Liver (tissue), 9 donors: ENCODE results near the gene TACR1. TPM values are rescaled to one million over a fixed set of nuclear protein-coding genes. Genes with fewer than 3 reads are reported as not detected.

Experiments used
- DNase-seq: peaks from one replicate; pipeline ENCODE4 v3.0.0-alpha.2; 2017; ENCODE audit warnings: low spot score
- H3K27ac ChIP-seq, 2 donors: one replicate each; pipeline ENCODE4 v1.7.0; 2013; ENCODE audit warnings: inconsistent platforms in 2 of 2, low read length in 2 of 2, control low read depth in 1 of 2, low read depth in 1 of 2, mild to moderate bottlenecking in 1 of 2
- H3K27me3 ChIP-seq, 4 donors: one replicate each; pipeline versions ENCODE4 v1.6.1 to v1.7.0; 2013; ENCODE audit warnings: low read length in 3 of 4, inconsistent platforms in 1 of 4, mild to moderate bottlenecking in 1 of 4, moderate library complexity in 1 of 4; ENCODE audit not compliant: control insufficient read depth in 4 of 4, insufficient read depth in 4 of 4
- H3K36me3 ChIP-seq, 4 donors: one replicate each; pipeline versions ENCODE4 v1.6.1 to v1.7.0; 2013; ENCODE audit warnings: low read length in 3 of 4, mild to moderate bottlenecking in 3 of 4, low read depth in 1 of 4, moderate library complexity in 1 of 4; ENCODE audit not compliant: control insufficient read depth in 4 of 4, insufficient read depth in 3 of 4
- H3K4me1 ChIP-seq, 4 donors: one replicate each; pipeline versions ENCODE4 v1.6.1 to v1.7.0; 2013; ENCODE audit warnings: low read length in 3 of 4, mild to moderate bottlenecking in 3 of 4, moderate library complexity in 1 of 4; ENCODE audit not compliant: control insufficient read depth in 4 of 4, insufficient read depth in 4 of 4
- H3K4me3 ChIP-seq, 3 donors: one replicate each; pipeline versions ENCODE4 v1.6.1 to v1.7.0; 2013; ENCODE audit warnings: low read length in 3 of 3, control low read depth in 1 of 3, low read depth in 1 of 3, mild to moderate bottlenecking in 1 of 3
- H3K9ac ChIP-seq, 2 donors: one replicate each; pipeline ENCODE4 v1.7.0; 2013; ENCODE audit warnings: low read length in 2 of 2, mild to moderate bottlenecking in 2 of 2, moderate library complexity in 2 of 2, control low read depth in 1 of 2, low read depth in 1 of 2
- H3K9me3 ChIP-seq, 4 donors: one replicate each; pipeline versions ENCODE4 v1.6.1 to v1.7.0; 2013; ENCODE audit warnings: low read length in 3 of 4; ENCODE audit not compliant: control insufficient read depth in 4 of 4
- EGR1 ChIP-seq, 2 donors: IDR thresholded peaks; 2 replicates each; pipeline ENCODE4 v1.6.1; 2016 to 2018; ENCODE audit warnings: antibody characterized with exemption in 2 of 2, low read depth in 2 of 2
- FOXA1 ChIP-seq: IDR thresholded peaks from 2 replicates; pipeline ENCODE4 v1.6.1; 2016; ENCODE audit warnings: antibody characterized with exemption
- FOXA2 ChIP-seq: IDR thresholded peaks from 2 replicates; pipeline ENCODE4 v1.6.1; 2016; ENCODE audit warnings: antibody characterized with exemption
- HNF4G ChIP-seq: IDR thresholded peaks from 2 replicates; pipeline ENCODE4 v1.6.1; 2016; ENCODE audit warnings: antibody characterized with exemption
- JUND ChIP-seq, 2 donors: IDR thresholded peaks; 2 replicates each; pipeline ENCODE4 v1.6.1; 2016; ENCODE audit warnings: antibody characterized with exemption in 2 of 2
- MAX ChIP-seq: IDR thresholded peaks from 2 replicates; pipeline ENCODE4 v1.6.1; 2016; ENCODE audit warnings: antibody characterized with exemption
- NR2F2 ChIP-seq: IDR thresholded peaks from 2 replicates; pipeline ENCODE4 v1.6.1; 2016; ENCODE audit warnings: antibody characterized with exemption
- RAD21 ChIP-seq, 2 donors: IDR thresholded peaks; 2 replicates each; pipeline ENCODE4 v1.6.1; 2016; ENCODE audit warnings: antibody characterized with exemption in 2 of 2, mild to moderate bottlenecking in 2 of 2
- SP1 ChIP-seq: IDR thresholded peaks from 2 replicates; pipeline ENCODE4 v1.6.1; 2018; ENCODE audit warnings: antibody characterized with exemption, mild to moderate bottlenecking
- TAF1 ChIP-seq: conservative IDR thresholded peaks from 2 replicates; pipeline ENCODE4 v1.6.1; 2016; ENCODE audit warnings: antibody characterized with exemption, mild to moderate bottlenecking
- WGBS: extraction: QIAGEN DNeasy Blood & Tissue Kit; methylation state at CpG from one replicate; pipeline ENCODE4 v1.1.7; 2013; 5-methylcytosine and 5-hydroxymethylcytosine counted together
- polyA plus RNA-seq, 2 donors: library from polyadenylated mRNA; stranded (reverse) in 1 of 2; unstranded in 1 of 2; fragments of 200-250 nt in 1 of 2; fragments of >200 nt in 1 of 2; fragmentation: Nextera tagmentation in 1 of 2; extraction: Ambion mirVana in 1 of 2; gene quantifications; one replicate each; pipeline versions ENCODE4 v1.2.1 to v1.2.3, GENCODE V29; 2013 to 2015
- total RNA-seq, 2 donors: library from RNA; depleted of rRNA; stranded (reverse); fragments of >200 nt; gene quantifications; one replicate each; pipeline ENCODE4 v1.2.3, GENCODE V29; 2014
- TF ChIP-seq, protein P1 (sequence below): IDR thresholded peaks from 2 replicates; pipeline ENCODE4 v1.6.1; 2016; ENCODE audit warnings: antibody characterized with exemption
- TF ChIP-seq, protein P2 (sequence below): IDR thresholded peaks from 2 replicates; pipeline ENCODE4 v1.6.1; 2016; ENCODE audit warnings: antibody characterized with exemption, mild to moderate bottlenecking
- TF ChIP-seq, protein P3 (sequence below): IDR thresholded peaks from 2 replicates; pipeline ENCODE4 v1.6.1; 2016; ENCODE audit warnings: antibody characterized with exemption
- TF ChIP-seq, protein P4 (sequence below): fragments of 150-350 bp; IDR thresholded peaks from 2 replicates; pipeline ENCODE4 v1.5.1; 2017; ENCODE audit warnings: improper control_type of control experiment, low read depth, low read length; ENCODE audit not compliant: missing input control
- donor health status: healthy.
- donor health status: healthy.
- donor health status: healthy.
- donor health status: healthy.
- donor health status: healthy.

TACR1 gene
- total and polyA plus RNA-seq, 4 donors, result 0.02 to 0.84 (median 0.14) TPM; not detected in 1

- TF ChIP-seq HNF4G (no peak), JUND (IDR thresholded peaks at IDR 0.05) (no peak), FOXA1 (no peak), MAX (no peak), TAF1 (no peak), NR2F2 (no peak), SP1 (no peak), RAD21 (IDR thresholded peaks at IDR 0.05) (no peak), FOXA2 (no peak)
- TF ChIP-seq, protein P1, sequence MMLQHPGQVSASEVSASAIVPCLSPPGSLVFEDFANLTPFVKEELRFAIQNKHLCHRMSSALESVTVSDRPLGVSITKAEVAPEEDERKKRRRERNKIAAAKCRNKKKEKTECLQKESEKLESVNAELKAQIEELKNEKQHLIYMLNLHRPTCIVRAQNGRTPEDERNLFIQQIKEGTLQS, result no peak
- TF ChIP-seq, protein P2, sequence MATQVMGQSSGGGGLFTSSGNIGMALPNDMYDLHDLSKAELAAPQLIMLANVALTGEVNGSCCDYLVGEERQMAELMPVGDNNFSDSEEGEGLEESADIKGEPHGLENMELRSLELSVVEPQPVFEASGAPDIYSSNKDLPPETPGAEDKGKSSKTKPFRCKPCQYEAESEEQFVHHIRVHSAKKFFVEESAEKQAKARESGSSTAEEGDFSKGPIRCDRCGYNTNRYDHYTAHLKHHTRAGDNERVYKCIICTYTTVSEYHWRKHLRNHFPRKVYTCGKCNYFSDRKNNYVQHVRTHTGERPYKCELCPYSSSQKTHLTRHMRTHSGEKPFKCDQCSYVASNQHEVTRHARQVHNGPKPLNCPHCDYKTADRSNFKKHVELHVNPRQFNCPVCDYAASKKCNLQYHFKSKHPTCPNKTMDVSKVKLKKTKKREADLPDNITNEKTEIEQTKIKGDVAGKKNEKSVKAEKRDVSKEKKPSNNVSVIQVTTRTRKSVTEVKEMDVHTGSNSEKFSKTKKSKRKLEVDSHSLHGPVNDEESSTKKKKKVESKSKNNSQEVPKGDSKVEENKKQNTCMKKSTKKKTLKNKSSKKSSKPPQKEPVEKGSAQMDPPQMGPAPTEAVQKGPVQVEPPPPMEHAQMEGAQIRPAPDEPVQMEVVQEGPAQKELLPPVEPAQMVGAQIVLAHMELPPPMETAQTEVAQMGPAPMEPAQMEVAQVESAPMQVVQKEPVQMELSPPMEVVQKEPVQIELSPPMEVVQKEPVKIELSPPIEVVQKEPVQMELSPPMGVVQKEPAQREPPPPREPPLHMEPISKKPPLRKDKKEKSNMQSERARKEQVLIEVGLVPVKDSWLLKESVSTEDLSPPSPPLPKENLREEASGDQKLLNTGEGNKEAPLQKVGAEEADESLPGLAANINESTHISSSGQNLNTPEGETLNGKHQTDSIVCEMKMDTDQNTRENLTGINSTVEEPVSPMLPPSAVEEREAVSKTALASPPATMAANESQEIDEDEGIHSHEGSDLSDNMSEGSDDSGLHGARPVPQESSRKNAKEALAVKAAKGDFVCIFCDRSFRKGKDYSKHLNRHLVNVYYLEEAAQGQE, result no peak
- TF ChIP-seq, protein P3, sequence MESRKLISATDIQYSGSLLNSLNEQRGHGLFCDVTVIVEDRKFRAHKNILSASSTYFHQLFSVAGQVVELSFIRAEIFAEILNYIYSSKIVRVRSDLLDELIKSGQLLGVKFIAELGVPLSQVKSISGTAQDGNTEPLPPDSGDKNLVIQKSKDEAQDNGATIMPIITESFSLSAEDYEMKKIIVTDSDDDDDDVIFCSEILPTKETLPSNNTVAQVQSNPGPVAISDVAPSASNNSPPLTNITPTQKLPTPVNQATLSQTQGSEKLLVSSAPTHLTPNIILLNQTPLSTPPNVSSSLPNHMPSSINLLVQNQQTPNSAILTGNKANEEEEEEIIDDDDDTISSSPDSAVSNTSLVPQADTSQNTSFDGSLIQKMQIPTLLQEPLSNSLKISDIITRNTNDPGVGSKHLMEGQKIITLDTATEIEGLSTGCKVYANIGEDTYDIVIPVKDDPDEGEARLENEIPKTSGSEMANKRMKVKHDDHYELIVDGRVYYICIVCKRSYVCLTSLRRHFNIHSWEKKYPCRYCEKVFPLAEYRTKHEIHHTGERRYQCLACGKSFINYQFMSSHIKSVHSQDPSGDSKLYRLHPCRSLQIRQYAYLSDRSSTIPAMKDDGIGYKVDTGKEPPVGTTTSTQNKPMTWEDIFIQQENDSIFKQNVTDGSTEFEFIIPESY, result no peak
- TF ChIP-seq, protein P4, sequence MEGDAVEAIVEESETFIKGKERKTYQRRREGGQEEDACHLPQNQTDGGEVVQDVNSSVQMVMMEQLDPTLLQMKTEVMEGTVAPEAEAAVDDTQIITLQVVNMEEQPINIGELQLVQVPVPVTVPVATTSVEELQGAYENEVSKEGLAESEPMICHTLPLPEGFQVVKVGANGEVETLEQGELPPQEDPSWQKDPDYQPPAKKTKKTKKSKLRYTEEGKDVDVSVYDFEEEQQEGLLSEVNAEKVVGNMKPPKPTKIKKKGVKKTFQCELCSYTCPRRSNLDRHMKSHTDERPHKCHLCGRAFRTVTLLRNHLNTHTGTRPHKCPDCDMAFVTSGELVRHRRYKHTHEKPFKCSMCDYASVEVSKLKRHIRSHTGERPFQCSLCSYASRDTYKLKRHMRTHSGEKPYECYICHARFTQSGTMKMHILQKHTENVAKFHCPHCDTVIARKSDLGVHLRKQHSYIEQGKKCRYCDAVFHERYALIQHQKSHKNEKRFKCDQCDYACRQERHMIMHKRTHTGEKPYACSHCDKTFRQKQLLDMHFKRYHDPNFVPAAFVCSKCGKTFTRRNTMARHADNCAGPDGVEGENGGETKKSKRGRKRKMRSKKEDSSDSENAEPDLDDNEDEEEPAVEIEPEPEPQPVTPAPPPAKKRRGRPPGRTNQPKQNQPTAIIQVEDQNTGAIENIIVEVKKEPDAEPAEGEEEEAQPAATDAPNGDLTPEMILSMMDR, result no peak
- Histone ChIP-seq H3K36me3 (peaks cover 0 to 1% (median 0%) of the 10 kb centered on the region in 4 donors), H3K27ac (no peak overlapping the region), H3K4me1 (no peaks in the 10 kb centered on the region), H3K4me3 (no peak overlapping the region), H3K9me3 (no peaks in the 10 kb centered on the region), H3K9ac (no peak overlapping the region), H3K27me3 (no peaks in the 10 kb centered on the region)
- WGBS, result 84% methylated on average over 4 of the region's 4 CpGs
- no peak for DNase-seq
Measured at GRCh38 chr2:75047992-75048625, 151.2 kb downstream of the TACR1 start.

DNA sequence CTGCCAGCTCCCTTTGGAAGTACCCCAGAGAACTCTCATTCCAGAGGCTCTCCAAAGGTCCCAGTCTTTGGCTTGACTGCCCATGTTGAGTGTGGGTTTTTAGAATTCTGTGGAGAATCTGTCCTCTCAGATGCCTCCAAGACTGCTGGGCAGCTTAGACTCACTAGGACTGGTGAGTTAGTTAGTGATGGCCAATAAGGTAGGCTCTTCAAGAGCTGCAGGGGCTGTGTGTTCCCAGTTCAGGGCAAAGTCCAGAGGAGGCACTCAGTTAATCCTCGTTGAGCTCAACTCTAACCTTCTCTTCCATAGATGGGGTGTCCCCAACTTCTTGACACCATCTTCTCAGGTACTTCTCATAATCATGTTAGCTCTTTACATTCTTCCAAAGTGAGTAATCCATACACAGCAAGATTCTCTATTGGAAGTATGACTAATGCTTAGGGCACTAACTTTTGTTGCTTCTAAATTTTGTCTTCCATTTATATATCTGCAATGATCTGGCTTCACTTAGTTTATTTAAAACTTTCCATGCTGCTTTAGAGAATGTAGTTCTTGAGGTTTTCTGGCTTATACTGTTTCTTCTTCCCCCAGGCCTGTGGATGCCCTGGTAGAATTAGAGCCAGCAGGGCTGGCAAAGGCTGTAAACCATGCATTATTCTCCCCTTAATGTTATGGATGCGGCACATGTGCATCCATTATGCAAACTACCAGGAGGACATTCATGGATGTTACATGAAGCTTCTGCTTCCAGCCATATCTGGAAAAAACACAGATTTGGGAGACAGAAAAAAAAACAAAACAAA, 151.9 kb downstream of the TACR1 start:
- WGBS, result 81% methylated on average over 2 of the region's 2 CpGs
- H3K27ac ChIP-seq, result no peak overlapping the region

More for the DNA sequence above, 151.9 kb downstream of the TACR1 start:
- Histone ChIP-seq H3K9ac (no peak overlapping the region), H3K4me3 (no peak overlapping the region), H3K36me3 (peaks cover 0 to 1% (median 0%) of the 10 kb centered on the region in 4 donors), H3K4me1 (no peaks in the 10 kb centered on the region), H3K27me3 (no peaks in the 10 kb centered on the region), H3K9me3 (no peaks in the 10 kb centered on the region)
- no peak for TF ChIP-seq NR2F2
- TF ChIP-seq EGR1 (IDR thresholded peaks at IDR 0.05; ENCODE audit: low read depth in 2 of 2), result no peak
- DNase-seq, result no peak
